Vagina (tissue), 2 donors: ENCODE data around the gene AXIN1. TPM values are rescaled to one million over a fixed set of nuclear protein-coding genes. Genes with fewer than 3 reads are reported as not detected.

ENCODE experiments used
- DNase-seq, 2 donors: peaks; one replicate each; pipeline ENCODE4 v3.0.0-alpha.2; 2017; ENCODE audit errors: extremely low spot score in 2 of 2
- H3K27ac ChIP-seq: fragments of 200-600 bp; sonication (generic); one replicate; pipeline ENCODE4 v1.5.1; 2019
- H3K27me3 ChIP-seq: fragments of 200-600 bp; sonication (generic); one replicate; pipeline ENCODE4 v1.5.1; 2019
- H3K36me3 ChIP-seq, 2 donors: fragments of 200-600 bp; sonication (generic); one replicate each; pipeline ENCODE4 v1.5.1; 2017 to 2019
- H3K4me1 ChIP-seq: fragments of 200-600 bp; sonication (generic); one replicate; pipeline ENCODE4 v1.5.1; 2019
- H3K4me3 ChIP-seq, 2 donors: fragments of 200-600 bp; sonication (generic); 1 replicate in 1 of 2; 2 replicates in 1 of 2; pipeline ENCODE4 v1.5.1; 2016 to 2019
- H3K9me3 ChIP-seq: fragments of 200-600 bp; sonication (generic); one replicate; pipeline ENCODE4 v1.5.1; 2019
- POLR2A ChIP-seq, 2 donors: fragments of 450-650 bp; IDR thresholded peaks; one replicate each; pipeline ENCODE4 v1.6.1; 2017; ENCODE audit warnings: antibody characterized with exemption in 2 of 2, mild to moderate bottlenecking in 2 of 2, moderate library complexity in 2 of 2
- POLR2AphosphoS5 ChIP-seq, 2 donors: sonication (generic); formaldehyde crosslinking; IDR thresholded peaks; one replicate each; pipeline ENCODE4 v1.9.0; 2017; ENCODE audit warnings: antibody characterized with exemption in 2 of 2, mild to moderate bottlenecking in 2 of 2, low read depth in 1 of 2; ENCODE audit not compliant: insufficient read depth in 1 of 2
- intact Hi-C: fragments of 100-400 bp; cut with DNase I; formaldehyde crosslinking; loops from one replicate; pipeline ENCODE4 v1.15.1; 2023
- total RNA-seq: library from RNA; depleted of rRNA; stranded (reverse); fragments of >200 nt; gene quantifications from one replicate; pipeline ENCODE4 v1.2.3, GENCODE V29; 2016
- TF ChIP-seq, protein P1 (sequence below), 3 experiments: fragments of 450-650 bp in 2 of 3; fragments of 200-600 bp in 1 of 3; sonication (generic) in 1 of 3; IDR thresholded peaks; one replicate each; pipeline ENCODE4 v1.5.1; 2017 to 2019; ENCODE audit warnings: antibody characterized with exemption in 3 of 3, mild to moderate bottlenecking in 2 of 3, moderate library complexity in 2 of 3

Gene AXIN1
- total RNA-seq, 1 donor from 2014 or later: 16.9 TPM

DNA sequence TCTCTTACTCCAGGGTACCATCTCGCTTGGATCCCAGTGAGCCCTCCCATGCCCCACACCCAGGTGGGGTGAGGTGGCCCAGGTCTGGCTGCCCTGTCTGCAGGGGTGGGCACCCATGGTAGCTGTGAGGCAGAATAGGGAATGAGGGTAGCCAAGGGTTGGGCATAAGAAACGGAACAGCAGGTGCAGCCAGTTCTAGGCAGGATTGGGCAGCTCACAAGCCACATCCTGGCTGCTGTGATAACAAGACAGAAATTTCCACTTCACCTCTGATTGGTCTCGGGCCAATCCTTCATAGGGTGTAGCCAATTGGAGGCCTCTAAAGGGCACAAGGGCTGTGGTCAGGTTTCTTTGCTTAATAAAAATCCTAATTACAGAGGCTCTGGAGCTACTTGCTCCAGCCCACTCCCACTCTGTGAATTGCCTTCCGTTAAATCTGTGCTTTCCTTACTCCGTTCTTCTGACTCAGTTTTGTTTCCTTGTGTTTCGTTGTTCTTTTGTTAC, 73.6 kb downstream of the AXIN1 start:
- no peak overlapping the region for H3K4me3 ChIP-seq
- intact Hi-C loops: no loop called here
- H3K9me3 ChIP-seq: no peaks in the 10 kb centered on the region
- H3K27ac ChIP-seq: no peak overlapping the region
- peaks cover 32% of the 10 kb centered on the region for H3K4me1 ChIP-seq
- H3K27me3 ChIP-seq: no peaks in the 10 kb centered on the region
- TF ChIP-seq POLR2AphosphoS5 (IDR thresholded peaks at IDR 0.05; ENCODE audit: insufficient read depth in 1 of 2, low read depth in 1 of 2) (no peak), POLR2A (IDR thresholded peaks at IDR 0.05) (no peak)
- TF ChIP-seq, protein P1, sequence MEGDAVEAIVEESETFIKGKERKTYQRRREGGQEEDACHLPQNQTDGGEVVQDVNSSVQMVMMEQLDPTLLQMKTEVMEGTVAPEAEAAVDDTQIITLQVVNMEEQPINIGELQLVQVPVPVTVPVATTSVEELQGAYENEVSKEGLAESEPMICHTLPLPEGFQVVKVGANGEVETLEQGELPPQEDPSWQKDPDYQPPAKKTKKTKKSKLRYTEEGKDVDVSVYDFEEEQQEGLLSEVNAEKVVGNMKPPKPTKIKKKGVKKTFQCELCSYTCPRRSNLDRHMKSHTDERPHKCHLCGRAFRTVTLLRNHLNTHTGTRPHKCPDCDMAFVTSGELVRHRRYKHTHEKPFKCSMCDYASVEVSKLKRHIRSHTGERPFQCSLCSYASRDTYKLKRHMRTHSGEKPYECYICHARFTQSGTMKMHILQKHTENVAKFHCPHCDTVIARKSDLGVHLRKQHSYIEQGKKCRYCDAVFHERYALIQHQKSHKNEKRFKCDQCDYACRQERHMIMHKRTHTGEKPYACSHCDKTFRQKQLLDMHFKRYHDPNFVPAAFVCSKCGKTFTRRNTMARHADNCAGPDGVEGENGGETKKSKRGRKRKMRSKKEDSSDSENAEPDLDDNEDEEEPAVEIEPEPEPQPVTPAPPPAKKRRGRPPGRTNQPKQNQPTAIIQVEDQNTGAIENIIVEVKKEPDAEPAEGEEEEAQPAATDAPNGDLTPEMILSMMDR (IDR thresholded peaks at IDR 0.05): no peak
- H3K36me3 ChIP-seq: no peaks in the 10 kb centered on the region
- no peak for DNase-seq

DNA sequence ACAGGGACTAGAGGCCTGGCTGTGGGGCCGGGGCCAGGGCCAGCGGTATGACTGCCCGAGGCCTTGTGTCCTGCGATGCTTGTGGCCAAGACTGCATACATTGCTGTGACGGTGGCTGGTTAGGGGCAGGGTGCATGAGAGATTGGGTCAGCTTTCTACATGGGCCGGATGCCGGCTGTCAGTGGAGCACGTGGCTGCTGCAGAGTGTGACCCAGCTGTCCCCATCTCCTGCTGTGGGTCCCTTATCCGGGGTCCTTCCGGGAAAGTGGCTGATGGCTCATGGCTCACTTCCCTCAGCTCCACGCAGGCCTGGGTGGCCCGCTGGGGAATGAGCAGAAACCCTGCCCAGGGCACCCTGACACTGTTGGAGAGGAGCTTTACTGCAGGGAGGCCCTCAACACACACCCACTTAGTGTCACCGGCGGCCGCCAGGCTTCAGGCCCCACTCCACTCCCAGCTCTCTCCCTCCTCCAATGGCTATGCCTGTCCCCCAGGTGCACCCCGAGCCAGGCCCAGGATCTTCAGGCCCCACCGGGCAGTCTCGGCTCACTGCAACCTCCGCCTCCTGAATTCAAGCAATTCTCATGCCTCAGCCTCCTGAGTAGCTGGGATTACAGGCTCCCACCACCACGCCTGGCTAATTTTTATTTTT, 76.0 kb downstream of the AXIN1 start:
- Histone ChIP-seq H3K36me3 (no peaks in the 10 kb centered on the region), H3K9me3 (no peaks in the 10 kb centered on the region), H3K27me3 (no peaks in the 10 kb centered on the region), H3K4me3 (peak overlapping the region; percentile 47 to 67), H3K27ac (no peak overlapping the region), H3K4me1 (peaks cover 31% of the 10 kb centered on the region)
- TF ChIP-seq POLR2AphosphoS5 (IDR thresholded peaks at IDR 0.05; ENCODE audit: insufficient read depth in 1 of 2, low read depth in 1 of 2) (no peak), POLR2A (IDR thresholded peaks at IDR 0.05) (no peak)
- TF ChIP-seq, protein P1 (IDR thresholded peaks at IDR 0.05): no peak
- DNase-seq: no peak
- intact Hi-C loops: no loop called here

DNA sequence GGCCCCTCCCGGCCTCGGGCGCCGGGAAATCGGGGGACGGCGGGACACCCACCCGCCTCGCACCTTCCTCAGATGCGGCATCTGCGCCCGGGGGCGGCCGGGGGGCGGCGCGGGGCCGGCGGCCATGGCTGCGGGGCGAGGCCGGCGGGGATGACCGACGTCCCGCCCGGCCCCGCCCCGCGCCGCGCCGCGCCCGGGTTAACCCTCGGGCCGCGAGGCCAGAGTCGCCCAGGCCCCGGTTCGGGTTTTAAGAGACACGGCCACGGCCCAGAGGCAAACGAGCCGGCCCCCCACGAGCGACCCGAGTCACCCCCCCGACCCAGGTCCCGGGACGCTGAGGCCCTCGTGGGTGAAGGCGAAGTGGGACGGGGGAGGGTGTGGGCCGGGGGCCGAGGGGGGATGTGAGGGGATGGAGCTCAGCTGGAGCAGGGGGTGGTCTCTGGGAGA, 76.7 kb downstream of the AXIN1 start, which contains the start of gene RGS11:
Gene RGS11, minus strand, starts transcription at position 159 of the 447 bp plus-strand sequence. Its CDS starts 33 bp downstream, at position 126.
- H3K27ac ChIP-seq: no peak within 1 kb of the TSS
- peaks cover 24% of the 10 kb centered on the region for H3K4me1 ChIP-seq
- intact Hi-C loops: no loop called here
- peak within 1 kb of the TSS; percentile 47 to 67 for H3K4me3 ChIP-seq
- no peaks in the 10 kb centered on the region for H3K9me3 ChIP-seq
- no peak for TF ChIP-seq POLR2AphosphoS5 (IDR thresholded peaks at IDR 0.05; ENCODE audit: insufficient read depth in 1 of 2, low read depth in 1 of 2)
- TF ChIP-seq, protein P1 (IDR thresholded peaks at IDR 0.05): no peak
- TF ChIP-seq POLR2A (IDR thresholded peaks at IDR 0.05): no peak
- no peaks in the 10 kb centered on the region for H3K27me3 ChIP-seq
- DNase-seq: no peak
- no peaks in the 10 kb centered on the region for H3K36me3 ChIP-seq

DNA sequence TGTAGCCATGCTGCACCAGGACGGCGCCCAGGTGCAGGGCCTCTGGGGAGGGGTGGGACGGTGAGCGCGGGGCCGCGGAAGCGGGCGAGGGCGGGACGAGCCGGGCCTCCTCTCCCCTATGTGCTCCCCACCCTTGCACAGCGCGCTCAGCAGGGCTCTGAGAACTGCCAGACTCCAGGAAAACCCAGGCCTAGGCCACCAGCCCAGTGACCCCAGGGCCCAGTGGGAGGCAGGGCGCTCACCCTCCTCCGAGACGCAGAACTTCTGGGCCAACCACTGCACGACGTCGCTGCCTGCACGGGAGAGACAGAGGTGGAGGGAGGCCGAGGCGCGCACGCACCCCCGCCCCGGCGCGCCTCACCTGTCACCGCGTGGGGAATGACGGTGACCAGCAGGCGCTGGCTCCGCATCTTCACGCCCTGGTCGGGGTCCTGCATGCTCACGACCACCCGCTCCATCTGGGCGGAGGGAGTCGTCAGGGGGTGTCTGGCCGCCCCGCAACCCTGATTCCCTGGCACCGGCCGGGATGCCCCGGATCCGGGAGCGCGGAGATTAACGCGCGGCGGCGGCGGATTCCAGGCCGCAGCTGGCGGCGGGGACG, 77.4 kb downstream of the AXIN1 start:
- H3K36me3 ChIP-seq: no peaks in the 10 kb centered on the region
- no peak for DNase-seq
- H3K27me3 ChIP-seq: no peaks in the 10 kb centered on the region
- peaks cover 21% of the 10 kb centered on the region for H3K4me1 ChIP-seq
- intact Hi-C loops: no loop called here
- peak overlapping the region; percentile 47 to 67 for H3K4me3 ChIP-seq
- no peak overlapping the region for H3K27ac ChIP-seq
- no peak for TF ChIP-seq POLR2A (IDR thresholded peaks at IDR 0.05)
- TF ChIP-seq, protein P1 (IDR thresholded peaks at IDR 0.05): no peak
- no peak for TF ChIP-seq POLR2AphosphoS5 (IDR thresholded peaks at IDR 0.05; ENCODE audit: insufficient read depth in 1 of 2, low read depth in 1 of 2)
- H3K9me3 ChIP-seq: no peaks in the 10 kb centered on the region
